Measurements from ENCODE around the gene COL27A1. TPM values are rescaled to one million over a fixed set of nuclear protein-coding genes. Genes with fewer than 3 reads are reported as not detected.
A peak's percentile ranks its signal among the peaks of the same experiment; 100 is the strongest.

COL27A1 gene
- total RNA-seq, 1 donor from 2014 or later: 4.3 TPM

GRCh38 chr9:114270120-114270975 lies 115.0 kb downstream of the COL27A1 start:
- H3K4me3 Mint-ChIP-seq: no peak overlapping the region
- Histone ChIP-seq H3K4me2 (no peak overlapping the region), H3K36me3 (no peaks in the 10 kb centered on the region), H3F3A (ENCODE audit: low read depth) (no peaks in the 10 kb centered on the region), H3K4me3 (no peak overlapping the region), H2AFZ (replicated peaks) (no peak overlapping the region), H3K9me3 (ENCODE audit: low read depth) (no peaks in the 10 kb centered on the region), H3K27me3 (no peaks in the 10 kb centered on the region), H3K27ac (no peak overlapping the region), H3K9ac (no peak overlapping the region), H3K79me2 (ENCODE audit: low read depth) (no peaks in the 10 kb centered on the region), H3K4me1 (no peaks in the 10 kb centered on the region), H4K20me1 (ENCODE audit: low read depth) (no peaks in the 10 kb centered on the region)
- peaks cover 9% of the 10 kb centered on the region for H3K4me1 Mint-ChIP-seq
- peaks cover 16% of the 10 kb centered on the region for H3K36me3 Mint-ChIP-seq
- no peaks in the 10 kb centered on the region for H3K9me3 Mint-ChIP-seq
- H3K27ac Mint-ChIP-seq: no peak overlapping the region
- TF ChIP-seq EZH2 (IDR thresholded peaks at IDR 0.05) (no peak), CTCF (IDR thresholded peaks at IDR 0.05) (no peak), EZH2phosphoT487 (IDR thresholded peaks at IDR 0.05) (no peak)
- no peak for DNase-seq (ENCODE audit: low spot score)
- peaks cover 6% of the 10 kb centered on the region for H3K27me3 Mint-ChIP-seq (ENCODE audit: insufficient read depth, low read depth)

GRCh38 chr9:114271556-114272510 lies 116.5 kb downstream of the COL27A1 start:
- H3K79me2 ChIP-seq (ENCODE audit: low read depth): no peaks in the 10 kb centered on the region
- no peaks in the 10 kb centered on the region for H3K27me3 ChIP-seq
- Mint-ChIP-seq H3K27me3 (ENCODE audit: insufficient read depth, low read depth) (peaks cover 5% of the 10 kb centered on the region), H3K9me3 (no peaks in the 10 kb centered on the region), H3K36me3 (peaks cover 12% of the 10 kb centered on the region), H3K4me1 (peaks cover 9% of the 10 kb centered on the region), H3K27ac (no peak overlapping the region), H3K4me3 (no peak overlapping the region)
- TF ChIP-seq CTCF (IDR thresholded peaks at IDR 0.05): peak; percentile 56
- TF ChIP-seq EZH2 (IDR thresholded peaks at IDR 0.05): no peak
- no peak overlapping the region for H3K4me3 ChIP-seq
- H2AFZ ChIP-seq (replicated peaks): no peak overlapping the region
- H3K9ac ChIP-seq: no peak overlapping the region
- no peaks in the 10 kb centered on the region for H4K20me1 ChIP-seq (ENCODE audit: low read depth)
- H3K36me3 ChIP-seq: no peaks in the 10 kb centered on the region
- no peak overlapping the region for H3K27ac ChIP-seq
- H3K4me1 ChIP-seq: no peaks in the 10 kb centered on the region
- H3K4me2 ChIP-seq: no peak overlapping the region
- no peaks in the 10 kb centered on the region for H3K9me3 ChIP-seq (ENCODE audit: low read depth)
- DNase-seq (ENCODE audit: low spot score): peak; percentile 65
- H3F3A ChIP-seq (ENCODE audit: low read depth): no peaks in the 10 kb centered on the region

GRCh38 chr9:114272739-114273431 lies 117.5 kb downstream of the COL27A1 start:
- H2AFZ ChIP-seq (replicated peaks): no peak overlapping the region
- Mint-ChIP-seq H3K27me3 (ENCODE audit: insufficient read depth, low read depth) (peaks cover 5% of the 10 kb centered on the region), H3K4me3 (no peak overlapping the region), H3K36me3 (peaks cover 18% of the 10 kb centered on the region), H3K9me3 (no peaks in the 10 kb centered on the region), H3K4me1 (peaks cover 9% of the 10 kb centered on the region), H3K27ac (no peak overlapping the region)
- DNase-seq (ENCODE audit: low spot score): no peak
- no peak overlapping the region for H3K4me2 ChIP-seq
- no peak overlapping the region for H3K4me3 ChIP-seq
- H3F3A ChIP-seq (ENCODE audit: low read depth): no peaks in the 10 kb centered on the region
- H3K79me2 ChIP-seq (ENCODE audit: low read depth): no peaks in the 10 kb centered on the region
- no peaks in the 10 kb centered on the region for H4K20me1 ChIP-seq (ENCODE audit: low read depth)
- no peak overlapping the region for H3K9ac ChIP-seq
- no peak overlapping the region for H3K27ac ChIP-seq
- H3K27me3 ChIP-seq: no peaks in the 10 kb centered on the region
- H3K4me1 ChIP-seq: no peaks in the 10 kb centered on the region
- no peak for TF ChIP-seq EZH2phosphoT487 (IDR thresholded peaks at IDR 0.05)
- TF ChIP-seq EZH2 (IDR thresholded peaks at IDR 0.05): no peak
- no peak for TF ChIP-seq CTCF (IDR thresholded peaks at IDR 0.05)
- H3K36me3 ChIP-seq: no peaks in the 10 kb centered on the region
- H3K9me3 ChIP-seq (ENCODE audit: low read depth): no peaks in the 10 kb centered on the region
